Breast epithelium (tissue), 3 donors: ENCODE results near the gene HHATL.

ENCODE experiments used
- CTCF ChIP-seq, 3 donors: fragments of 450-650 bp; IDR thresholded peaks; one replicate each; pipeline ENCODE4 v1.5.1; 2016 to 2017; ENCODE audit warnings: antibody characterized with exemption in 3 of 3, mild to moderate bottlenecking in 3 of 3, moderate library complexity in 3 of 3
- POLR2A ChIP-seq: fragments of 450-650 bp; IDR thresholded peaks from one replicate; pipeline ENCODE4 v1.6.1; 2016; ENCODE audit warnings: antibody characterized with exemption, mild to moderate bottlenecking, moderate library complexity
- POLR2AphosphoS5 ChIP-seq, 3 donors: sonication (generic); formaldehyde crosslinking; IDR thresholded peaks; one replicate each; pipeline ENCODE4 v1.6.1; 2017; ENCODE audit warnings: antibody characterized with exemption in 3 of 3

GRCh38 chr3:42730706-42731420 is 28.3 kb upstream of the HHATL start:
- no peak for TF ChIP-seq POLR2A
- TF ChIP-seq CTCF (IDR thresholded peaks at IDR 0.05) = no peak
- no peak for TF ChIP-seq POLR2AphosphoS5 (IDR thresholded peaks at IDR 0.05)
